ENCODE data around the gene RNF123. TPM values are rescaled to one million over a fixed set of nuclear protein-coding genes. Genes with fewer than 3 reads are reported as not detected.

RNF123 gene
- total RNA-seq, 4 donors from 2014 or later, result 34.6 to 99.5 (median 52.1) TPM

GRCh38 chr3:49664300-49664699 is 25.1 kb upstream of the RNF123 start:
- WGBS, 2 donors (ENCODE audit: low coverage in 1 of 2), result 91 to 100% methylated on average over 2 to 11 of the region's 11 CpGs

GRCh38 chr3:49665822-49666519 is 23.4 kb upstream of the RNF123 start:
- in situ Hi-C loops (cut with MboI; ENCODE audit: low pct_ligation_motif_present in 1 of 4, low pct_unique_long_range_greater_than_20kb in 1 of 4, low sequenced_read_pairs in 3 of 4), result loop anchor here in 1 of 4 donors (10.0 kb wide), 1 partner anchor 121 kb away; no protein-coding TSS in a partner anchor
- Histone ChIP-seq H3K9me3 (no peaks in the 10 kb centered on the region), H3K4me3 (no peak overlapping the region), H3K36me3 (no peaks in the 10 kb centered on the region), H3K4me1 (no peaks in the 10 kb centered on the region), H3K27me3 (peaks cover 16% of the 10 kb centered on the region), H3K27ac (no peak overlapping the region)
- TF ChIP-seq POLR2AphosphoS5 (IDR thresholded peaks at IDR 0.05) (no peak), EP300 (IDR thresholded peaks at IDR 0.05; ENCODE audit: low read depth) (no peak), POLR2A (IDR thresholded peaks at IDR 0.05) (no peak), CTCF (IDR thresholded peaks at IDR 0.05) (no peak)
- intact Hi-C loops (cut with DNase I; ENCODE audit: low total_unique reads), result no loop called here
- WGBS, 2 donors (ENCODE audit: low coverage in 1 of 2), result 72% methylated on average over 6 of the region's 6 CpGs; no CpG with 5 or more reads in 1 of the 2 donors
- no peak for DNase-seq

More at GRCh38 chr3:49664300-49664699, 25.1 kb upstream of the RNF123 start:
- intact Hi-C loops (cut with DNase I; ENCODE audit: low total_unique reads), result no loop called here
- Histone ChIP-seq H3K4me3 (no peak overlapping the region), H3K27me3 (peaks cover 16% of the 10 kb centered on the region), H3K4me1 (no peaks in the 10 kb centered on the region), H3K9me3 (no peaks in the 10 kb centered on the region), H3K36me3 (no peaks in the 10 kb centered on the region), H3K27ac (no peak overlapping the region)
- DNase-seq, result no peak
- in situ Hi-C loops (cut with MboI; ENCODE audit: low pct_ligation_motif_present in 1 of 4, low pct_unique_long_range_greater_than_20kb in 1 of 4, low sequenced_read_pairs in 3 of 4), result loop anchor here in 1 of 4 donors (10.0 kb wide), 1 partner anchor 119 kb away; no protein-coding TSS in a partner anchor
- TF ChIP-seq EP300 (IDR thresholded peaks at IDR 0.05; ENCODE audit: low read depth) (no peak), CTCF (IDR thresholded peaks at IDR 0.05) (no peak), POLR2A (IDR thresholded peaks at IDR 0.05) (no peak), POLR2AphosphoS5 (IDR thresholded peaks at IDR 0.05) (no peak)

- TF ChIP-seq POLR2AphosphoS5 (IDR thresholded peaks at IDR 0.05), result no peak
- no peak for TF ChIP-seq CTCF (IDR thresholded peaks at IDR 0.05)
- no peak for TF ChIP-seq POLR2A (IDR thresholded peaks at IDR 0.05)
- TF ChIP-seq EP300 (IDR thresholded peaks at IDR 0.05; ENCODE audit: low read depth), result no peak
- Histone ChIP-seq H3K36me3 (no peaks in the 10 kb centered on the region), H3K27ac (no peak overlapping the region), H3K4me3 (no peak overlapping the region), H3K9me3 (no peaks in the 10 kb centered on the region), H3K27me3 (peaks cover 16% of the 10 kb centered on the region), H3K4me1 (no peaks in the 10 kb centered on the region)
- 15 to 39% methylated on average over 4 to 8 of the region's 8 CpGs for WGBS, 2 donors (ENCODE audit: low coverage in 1 of 2)
- intact Hi-C loops (cut with DNase I; ENCODE audit: low total_unique reads), result no loop called here
- in situ Hi-C loops (cut with MboI; ENCODE audit: low pct_ligation_motif_present in 1 of 4, low pct_unique_long_range_greater_than_20kb in 1 of 4, low sequenced_read_pairs in 3 of 4), result loop anchor here in 1 of 4 donors (10.0 kb wide), 1 partner anchor 122 kb away; no protein-coding TSS in a partner anchor
- DNase-seq, result no peak
Measured at GRCh38 chr3:49666592-49666991, 22.8 kb upstream of the RNF123 start.

GRCh38 chr3:49667701-49668413 is 21.5 kb upstream of the RNF123 start:
- 78 to 91% methylated on average over 4 to 24 of the region's 25 CpGs for WGBS, 2 donors (ENCODE audit: low coverage in 1 of 2)
- no peak overlapping the region for H3K4me3 ChIP-seq
- no peak for DNase-seq
- in situ Hi-C loops (cut with MboI; ENCODE audit: low pct_ligation_motif_present in 1 of 4, low pct_unique_long_range_greater_than_20kb in 1 of 4, low sequenced_read_pairs in 3 of 4) (loop anchor here in 1 of 4 donors (10.0 kb wide), 1 partner anchor 123 kb away; no protein-coding TSS in a partner anchor), intact Hi-C loops (cut with DNase I; ENCODE audit: low total_unique reads) (no loop called here)
- H3K4me1 ChIP-seq, result no peaks in the 10 kb centered on the region
- peaks cover 16% of the 10 kb centered on the region for H3K27me3 ChIP-seq
- TF ChIP-seq POLR2AphosphoS5 (IDR thresholded peaks at IDR 0.05), result no peak
- TF ChIP-seq CTCF (IDR thresholded peaks at IDR 0.05), result no peak
- no peak for TF ChIP-seq POLR2A (IDR thresholded peaks at IDR 0.05)
- no peak for TF ChIP-seq EP300 (IDR thresholded peaks at IDR 0.05; ENCODE audit: low read depth)
- H3K36me3 ChIP-seq, result no peaks in the 10 kb centered on the region
- H3K9me3 ChIP-seq, result no peaks in the 10 kb centered on the region
- H3K27ac ChIP-seq, result no peak overlapping the region

Measured in transverse colon (tissue), 4 donors.